ENCODE results near the gene ARAP3.

The ARAP3 gene

GRCh38 chr5:141709699-141710267 lies 27.8 kb upstream of the ARAP3 start:
- H3K36me3 Mint-ChIP-seq (ENCODE audit: insufficient read depth) = no peaks in the 10 kb centered on the region
- DNase-seq (no peak), ATAC-seq (replicated peaks) (no peak)
- H3K27ac Mint-ChIP-seq = no peak overlapping the region
- H3K9me3 Mint-ChIP-seq = no peaks in the 10 kb centered on the region
- H3K4me3 Mint-ChIP-seq = no peak overlapping the region
- H3K4me1 Mint-ChIP-seq (ENCODE audit: low read depth in 2 of 2) = no peaks in the 10 kb centered on the region
- H3K27me3 Mint-ChIP-seq = peaks cover 16 to 34% of the 10 kb centered on the region in 2 donors

- peaks cover 12 to 31% of the 10 kb centered on the region in 2 donors for H3K27me3 Mint-ChIP-seq
- no peak overlapping the region for H3K27ac Mint-ChIP-seq
- ATAC-seq (replicated peaks) = no peak
- no peak overlapping the region for H3K4me3 Mint-ChIP-seq
- no peaks in the 10 kb centered on the region for H3K9me3 Mint-ChIP-seq
- peaks cover 0 to 3% of the 10 kb centered on the region in 2 donors for H3K4me1 Mint-ChIP-seq (ENCODE audit: low read depth in 2 of 2)
- H3K36me3 Mint-ChIP-seq (ENCODE audit: insufficient read depth) = no peaks in the 10 kb centered on the region
- no peak for DNase-seq
Measured at GRCh38 chr5:141708016-141708415, 26.0 kb upstream of the ARAP3 start.

DNA sequence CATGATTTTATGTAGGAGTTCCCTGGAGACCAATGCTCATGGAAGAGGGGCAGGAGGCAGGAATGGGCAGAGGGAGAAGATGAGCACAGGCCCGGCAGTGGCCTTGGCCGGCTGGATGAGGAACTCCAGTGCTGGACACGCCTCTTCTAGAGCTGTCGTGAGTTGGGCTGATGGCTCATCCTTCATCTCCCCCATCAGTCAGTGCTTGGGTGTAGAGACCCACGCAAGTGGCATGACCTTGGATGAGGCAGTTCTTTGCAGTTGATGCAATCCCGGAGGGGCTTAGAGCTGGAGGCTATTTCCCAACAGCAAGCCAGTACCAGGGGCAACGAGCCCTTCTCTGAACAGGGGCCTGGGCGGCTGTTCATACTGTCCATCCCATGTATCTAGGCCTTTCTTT lies 25.5 kb upstream of the ARAP3 start:
- no peak overlapping the region for H3K27ac Mint-ChIP-seq
- no peaks in the 10 kb centered on the region for H3K36me3 Mint-ChIP-seq (ENCODE audit: insufficient read depth)
- no peaks in the 10 kb centered on the region for H3K9me3 Mint-ChIP-seq
- H3K27me3 Mint-ChIP-seq = peaks cover 12 to 31% of the 10 kb centered on the region in 2 donors
- DNase-seq (no peak), ATAC-seq (replicated peaks) (no peak)
- no peak overlapping the region for H3K4me3 Mint-ChIP-seq
- H3K4me1 Mint-ChIP-seq (ENCODE audit: low read depth in 2 of 2) = peaks cover 1 to 4% of the 10 kb centered on the region in 2 donors

DNA sequence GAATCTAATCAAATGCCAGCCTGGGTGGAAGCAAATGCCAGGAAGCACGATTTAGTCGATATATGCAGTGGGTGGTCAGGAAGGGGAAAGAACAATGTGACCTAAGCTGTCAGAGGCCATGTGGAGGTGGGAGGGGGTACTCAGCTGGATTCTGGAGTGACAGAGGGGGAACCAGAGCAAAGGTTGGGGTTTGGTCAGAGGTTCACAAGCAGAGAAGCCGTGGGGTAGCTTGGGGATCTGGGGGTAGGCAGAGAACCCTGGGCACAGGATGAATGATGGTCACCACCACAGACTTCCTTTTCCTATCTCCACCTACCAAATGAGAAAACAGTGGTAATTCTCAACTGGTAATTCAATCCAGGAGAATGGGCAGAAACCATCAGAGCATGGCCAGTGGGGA lies 24.1 kb upstream of the ARAP3 start:
- no peaks in the 10 kb centered on the region for H3K36me3 Mint-ChIP-seq (ENCODE audit: insufficient read depth)
- H3K4me3 Mint-ChIP-seq = no peak overlapping the region
- H3K27ac Mint-ChIP-seq = no peak overlapping the region
- H3K9me3 Mint-ChIP-seq = no peaks in the 10 kb centered on the region
- ATAC-seq (replicated peaks) (no peak), DNase-seq (no peak)
- peaks cover 12 to 25% of the 10 kb centered on the region in 2 donors for H3K27me3 Mint-ChIP-seq
- peaks cover 8 to 9% of the 10 kb centered on the region in 2 donors for H3K4me1 Mint-ChIP-seq (ENCODE audit: low read depth in 2 of 2)

DNA sequence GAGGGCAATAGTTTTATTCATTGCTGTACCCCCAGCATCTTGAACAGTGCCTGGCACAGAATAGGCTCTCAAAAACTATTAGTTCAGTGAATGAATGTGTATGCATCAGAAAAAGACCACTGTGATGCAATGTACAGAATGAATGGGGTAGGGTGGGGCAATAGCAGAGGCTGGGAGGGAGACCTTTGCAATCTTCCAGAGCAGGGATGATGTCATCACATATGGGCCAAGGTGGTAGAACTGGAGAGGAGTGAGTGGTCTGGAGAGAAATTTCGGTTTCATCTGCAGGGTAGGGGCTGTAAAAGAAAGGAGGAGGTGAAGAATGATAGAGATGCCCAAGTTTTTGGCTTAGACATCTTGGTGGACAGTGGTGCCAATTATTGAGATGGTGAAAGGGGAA lies 23.4 kb upstream of the ARAP3 start:
- Mint-ChIP-seq H3K9me3 (no peaks in the 10 kb centered on the region), H3K4me1 (ENCODE audit: low read depth in 2 of 2) (peaks cover 8 to 9% of the 10 kb centered on the region in 2 donors)
- no peak for ATAC-seq (replicated peaks)

DNA sequence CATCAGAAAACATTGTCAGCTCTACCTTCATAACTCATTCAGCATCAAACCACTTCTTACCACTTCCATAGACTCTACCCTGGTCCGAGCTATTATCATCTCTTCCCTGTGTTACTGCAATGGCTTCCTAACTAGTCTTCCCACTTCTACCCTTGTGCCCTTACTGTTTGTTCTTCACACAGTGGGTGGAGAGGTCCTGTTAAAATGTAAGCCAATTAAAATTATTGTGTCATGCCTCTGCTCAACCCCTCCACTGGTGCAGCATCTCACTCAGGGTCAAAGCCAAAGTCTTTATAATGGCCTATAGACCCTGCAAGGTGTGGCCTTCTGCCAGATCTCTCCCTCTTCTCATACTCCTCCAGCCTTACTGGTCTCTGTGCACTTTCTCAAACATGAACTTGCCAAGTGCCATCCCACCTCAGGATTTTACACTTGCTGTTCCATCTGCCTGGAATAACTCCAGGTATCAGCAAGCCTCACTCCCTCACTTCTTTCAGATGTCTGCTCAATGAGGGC lies 22.8 kb upstream of the ARAP3 start:
- ATAC-seq (replicated peaks) (no peak), DNase-seq (no peak)
- peaks cover 9 to 21% of the 10 kb centered on the region in 2 donors for H3K27me3 Mint-ChIP-seq
- no peaks in the 10 kb centered on the region for H3K9me3 Mint-ChIP-seq
- H3K36me3 Mint-ChIP-seq (ENCODE audit: insufficient read depth) = no peaks in the 10 kb centered on the region
- H3K4me3 Mint-ChIP-seq = no peak overlapping the region
- peaks cover 8 to 9% of the 10 kb centered on the region in 2 donors for H3K4me1 Mint-ChIP-seq (ENCODE audit: low read depth in 2 of 2)
- no peak overlapping the region for H3K27ac Mint-ChIP-seq

More for the DNA sequence above, 23.4 kb upstream of the ARAP3 start:
- peaks cover 7 to 21% of the 10 kb centered on the region in 2 donors for H3K27me3 Mint-ChIP-seq
- no peak for DNase-seq
- no peak overlapping the region for H3K27ac Mint-ChIP-seq
- H3K4me3 Mint-ChIP-seq = no peak overlapping the region
- no peaks in the 10 kb centered on the region for H3K36me3 Mint-ChIP-seq (ENCODE audit: insufficient read depth)

GRCh38 chr5:141703133-141703561 lies 21.1 kb upstream of the ARAP3 start:
- DNase-seq = no peak
- Mint-ChIP-seq H3K36me3 (ENCODE audit: insufficient read depth) (no peaks in the 10 kb centered on the region), H3K9me3 (no peaks in the 10 kb centered on the region), H3K27me3 (peaks cover 20 to 24% of the 10 kb centered on the region in 2 donors), H3K27ac (peak overlapping the region in 1 of 2 donors; percentile 83), H3K4me3 (no peak overlapping the region), H3K4me1 (ENCODE audit: low read depth in 2 of 2) (peaks cover 8 to 9% of the 10 kb centered on the region in 2 donors)
- ATAC-seq (replicated peaks) = no peak

DNA sequence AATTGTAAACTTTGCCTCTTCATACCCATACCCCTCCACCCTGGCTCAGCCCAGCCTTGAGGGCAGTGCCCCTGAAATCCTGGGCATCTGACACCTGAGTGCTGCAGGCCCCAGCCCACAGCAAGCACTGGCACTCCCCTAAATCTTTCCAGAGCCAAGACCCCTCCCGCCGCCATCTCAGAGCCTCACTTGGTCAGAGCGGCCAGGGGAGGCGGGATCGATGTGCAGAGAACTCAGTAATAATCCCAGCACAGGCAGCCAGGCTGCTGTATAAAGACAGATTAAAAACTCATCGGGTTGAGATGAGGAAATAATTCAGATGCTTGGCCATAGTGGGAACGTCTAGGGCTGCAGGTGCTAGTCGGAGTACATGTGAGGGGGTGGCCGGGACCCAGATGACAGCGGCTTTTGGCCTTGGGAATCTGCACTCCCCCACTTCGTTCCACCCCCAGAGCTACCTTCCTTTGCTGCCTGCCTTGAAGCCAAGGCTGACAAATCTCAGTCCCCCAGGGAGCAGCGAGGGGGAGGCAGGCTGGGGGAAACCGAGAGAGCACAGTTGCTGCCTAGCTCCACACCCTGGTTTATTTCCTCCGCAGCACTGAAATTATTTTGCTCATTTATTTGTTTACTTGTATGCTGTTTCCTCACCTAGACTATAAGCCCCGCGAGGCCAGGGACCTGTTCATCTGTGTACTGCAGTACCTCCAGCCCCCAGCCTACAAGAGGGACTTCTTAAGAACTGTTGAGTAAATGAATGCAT lies 19.5 kb upstream of the ARAP3 start:
- no peak for DNase-seq
- ATAC-seq (replicated peaks) = peak; percentile 28
- Mint-ChIP-seq H3K9me3 (no peaks in the 10 kb centered on the region), H3K27ac (peak overlapping the region in 1 of 2 donors; percentile 83), H3K4me3 (no peak overlapping the region), H3K4me1 (ENCODE audit: low read depth in 2 of 2) (peaks cover 8 to 9% of the 10 kb centered on the region in 2 donors), H3K36me3 (ENCODE audit: insufficient read depth) (no peaks in the 10 kb centered on the region), H3K27me3 (peaks cover 37 to 39% of the 10 kb centered on the region in 2 donors)

DNA sequence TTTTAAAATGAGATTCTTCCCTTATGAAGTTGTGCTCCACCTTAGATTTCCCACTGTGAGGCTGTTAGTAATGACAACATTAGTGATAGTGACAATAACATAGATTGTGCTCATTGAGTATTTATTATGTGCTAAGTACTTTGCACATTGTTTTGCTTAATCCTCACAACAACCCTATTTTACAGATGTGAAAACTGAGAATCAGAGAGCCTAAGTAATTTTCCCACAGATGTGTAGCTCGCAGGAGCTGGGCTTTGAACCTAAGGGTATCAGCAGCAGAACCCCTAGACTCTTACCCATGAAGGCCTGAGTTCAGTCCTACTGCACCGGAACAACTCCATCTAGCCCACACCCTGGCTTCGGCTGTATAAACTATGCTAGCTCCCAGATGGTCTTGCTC lies 15.6 kb upstream of the ARAP3 start:
- peaks cover 16 to 19% of the 10 kb centered on the region in 2 donors for H3K4me1 Mint-ChIP-seq (ENCODE audit: low read depth in 2 of 2)
- H3K4me3 Mint-ChIP-seq = no peak overlapping the region
- no peak for ATAC-seq (replicated peaks)
- no peak overlapping the region for H3K27ac Mint-ChIP-seq
- peaks cover 42 to 45% of the 10 kb centered on the region in 2 donors for H3K27me3 Mint-ChIP-seq
- no peak for DNase-seq
- no peaks in the 10 kb centered on the region for H3K9me3 Mint-ChIP-seq
- H3K36me3 Mint-ChIP-seq (ENCODE audit: insufficient read depth) = peaks cover 8% of the 10 kb centered on the region

GRCh38 chr5:141696431-141696830 lies 14.4 kb upstream of the ARAP3 start:
- DNase-seq = no peak
- Mint-ChIP-seq H3K27me3 (peaks cover 42 to 51% of the 10 kb centered on the region in 2 donors), H3K4me3 (no peak overlapping the region), H3K9me3 (no peaks in the 10 kb centered on the region), H3K36me3 (ENCODE audit: insufficient read depth) (peaks cover 8% of the 10 kb centered on the region), H3K4me1 (ENCODE audit: low read depth in 2 of 2) (peaks cover 21 to 22% of the 10 kb centered on the region in 2 donors), H3K27ac (no peak overlapping the region)
- ATAC-seq (replicated peaks) = no peak

GRCh38 chr5:141695627-141696215 lies 13.7 kb upstream of the ARAP3 start:
- H3K9me3 Mint-ChIP-seq = no peaks in the 10 kb centered on the region
- DNase-seq (no peak), ATAC-seq (replicated peaks) (no peak)
- no peak overlapping the region for H3K4me3 Mint-ChIP-seq
- peaks cover 8% of the 10 kb centered on the region for H3K36me3 Mint-ChIP-seq (ENCODE audit: insufficient read depth)
- peaks cover 21 to 22% of the 10 kb centered on the region in 2 donors for H3K4me1 Mint-ChIP-seq (ENCODE audit: low read depth in 2 of 2)
- H3K27ac Mint-ChIP-seq = no peak overlapping the region
- H3K27me3 Mint-ChIP-seq = peaks cover 42 to 59% of the 10 kb centered on the region in 2 donors

GRCh38 chr5:141694479-141694878 lies 12.4 kb upstream of the ARAP3 start:
- ATAC-seq (replicated peaks) (no peak), DNase-seq (no peak)
- H3K36me3 Mint-ChIP-seq (ENCODE audit: insufficient read depth) = peaks cover 8% of the 10 kb centered on the region
- H3K27me3 Mint-ChIP-seq = peaks cover 33 to 60% of the 10 kb centered on the region in 2 donors
- H3K4me3 Mint-ChIP-seq = no peak overlapping the region
- peaks cover 22 to 23% of the 10 kb centered on the region in 2 donors for H3K4me1 Mint-ChIP-seq (ENCODE audit: low read depth in 2 of 2)
- no peaks in the 10 kb centered on the region for H3K9me3 Mint-ChIP-seq
- H3K27ac Mint-ChIP-seq = no peak overlapping the region

DNA sequence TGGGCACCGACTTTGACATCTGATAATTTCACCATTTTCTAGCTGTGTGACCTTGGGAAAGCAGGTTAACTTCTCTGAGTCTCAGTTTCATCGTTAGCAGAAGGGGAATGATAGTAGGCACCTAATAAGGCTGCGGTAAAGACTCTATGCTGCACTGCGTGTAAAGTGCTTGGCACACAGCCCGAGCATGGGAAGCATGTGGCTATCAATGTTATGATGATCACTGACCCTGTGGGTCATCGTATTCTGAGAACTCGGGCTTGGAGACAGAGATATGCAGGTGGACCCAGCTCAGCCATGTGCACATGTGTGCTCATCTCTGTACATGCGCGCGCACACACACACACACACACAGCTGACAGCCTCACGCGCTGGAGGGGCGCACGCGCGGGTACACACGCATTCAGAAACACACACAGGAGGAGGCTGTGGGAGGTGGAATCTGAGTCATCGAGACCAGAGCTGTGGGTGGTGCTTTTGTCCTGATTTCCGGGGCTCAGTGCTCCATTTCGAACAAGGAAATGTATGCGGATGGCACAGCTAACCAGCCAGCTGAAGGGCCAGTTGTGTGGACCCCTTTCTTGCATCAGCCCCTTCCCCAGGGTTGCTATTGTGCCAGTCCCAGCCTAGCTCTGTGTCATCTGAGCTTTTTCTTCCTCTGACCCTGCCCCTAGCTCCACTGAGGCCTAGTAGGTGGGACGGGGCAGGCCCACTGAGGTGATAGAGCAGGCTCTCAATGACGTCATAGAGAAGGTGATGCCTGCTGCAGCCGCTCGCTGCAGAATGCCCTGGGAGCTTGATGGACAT lies 11.1 kb upstream of the ARAP3 start:
- peak; percentile 86 for ATAC-seq (replicated peaks)
- Mint-ChIP-seq H3K4me3 (peak overlapping the region; percentile 82 to 91), H3K4me1 (ENCODE audit: low read depth in 2 of 2) (peaks cover 22 to 23% of the 10 kb centered on the region in 2 donors), H3K27ac (peak overlapping the region; percentile 85 to 91), H3K9me3 (no peaks in the 10 kb centered on the region), H3K36me3 (ENCODE audit: insufficient read depth) (peaks cover 8% of the 10 kb centered on the region), H3K27me3 (peaks cover 27 to 59% of the 10 kb centered on the region in 2 donors)
- DNase-seq = peak; percentile 50 to 65 (median 61)
